ENCODE measurements around the gene STXBP6.

GRCh38 chr14:24959791-24960331, 90.1 kb downstream of the STXBP6 start:
- TF ChIP-seq CTCF (IDR thresholded peaks at IDR 0.05; ENCODE audit: insufficient read depth, low read length, poor library complexity, severe bottlenecking): no peak
- TF ChIP-seq EZH2phosphoT487 (conservative IDR thresholded peaks at IDR 0.05; ENCODE audit: low read length): no peak

Data from SU-DHL-6 (cell line).